Measurements from ENCODE around the gene PDCD6IP.

PDCD6IP gene

GRCh38 chr3:33898901-33899300 is 100.5 kb downstream of the PDCD6IP start:
- DNase-seq: no peak

GRCh38 chr3:33900440-33900808 is 102.0 kb downstream of the PDCD6IP start:
- DNase-seq: no peak

GRCh38 chr3:33900809-33901505 is 102.5 kb downstream of the PDCD6IP start:
- no peak for DNase-seq

DNA sequence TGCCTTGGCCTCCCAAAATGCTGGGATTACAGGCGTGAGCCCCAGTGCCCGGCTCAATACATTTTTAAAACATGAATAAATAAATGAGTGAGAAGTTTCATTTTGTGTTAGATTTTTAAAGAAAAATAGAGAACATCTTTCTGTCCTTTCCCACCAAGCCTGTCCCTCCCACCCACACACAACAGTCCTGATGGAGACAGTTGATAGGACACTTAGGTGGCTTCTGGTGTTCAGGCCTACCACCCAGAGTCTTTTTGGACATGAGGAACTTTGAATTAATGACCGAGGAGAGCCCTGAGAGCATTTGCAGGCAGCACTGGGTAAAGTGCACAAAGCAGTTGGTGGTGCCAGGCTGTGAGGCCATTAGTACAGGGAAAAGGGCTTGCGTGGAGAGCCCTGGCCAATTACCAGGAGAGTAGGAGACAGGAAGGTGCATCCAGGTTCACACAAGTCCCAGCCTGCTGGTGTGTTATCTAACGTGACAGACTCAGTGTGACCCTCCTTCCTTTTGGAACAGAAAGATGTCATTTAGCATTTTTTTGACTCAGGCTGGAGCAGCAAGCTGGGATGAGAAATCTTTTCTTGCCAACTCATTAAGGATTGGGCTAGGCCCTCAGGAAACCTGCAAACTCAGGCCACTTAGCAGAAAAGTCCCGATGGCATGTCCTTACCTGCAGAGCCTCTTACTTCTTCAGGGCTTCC is 103.6 kb downstream of the PDCD6IP start:
- no peak for DNase-seq

DNA sequence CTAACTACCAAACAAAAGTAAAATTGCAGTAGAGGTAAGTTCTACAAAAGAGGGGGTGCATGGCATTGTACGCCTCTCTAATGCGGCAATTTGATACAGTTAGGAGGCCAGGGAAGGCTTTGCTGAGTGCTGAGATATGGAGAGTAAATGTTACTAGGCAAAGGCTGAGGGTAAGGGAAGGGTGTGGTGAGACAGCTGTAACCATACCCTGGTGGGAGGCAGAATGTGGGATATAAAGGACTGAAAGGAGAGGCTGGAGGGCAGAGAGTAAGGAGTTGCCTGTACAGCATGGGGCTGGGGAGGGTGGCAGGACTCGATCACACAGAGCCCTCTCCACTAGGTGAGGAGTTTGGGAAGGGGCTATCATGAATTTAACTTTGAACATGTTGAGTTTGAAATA is 106.3 kb downstream of the PDCD6IP start:
- no peak for DNase-seq

DNA sequence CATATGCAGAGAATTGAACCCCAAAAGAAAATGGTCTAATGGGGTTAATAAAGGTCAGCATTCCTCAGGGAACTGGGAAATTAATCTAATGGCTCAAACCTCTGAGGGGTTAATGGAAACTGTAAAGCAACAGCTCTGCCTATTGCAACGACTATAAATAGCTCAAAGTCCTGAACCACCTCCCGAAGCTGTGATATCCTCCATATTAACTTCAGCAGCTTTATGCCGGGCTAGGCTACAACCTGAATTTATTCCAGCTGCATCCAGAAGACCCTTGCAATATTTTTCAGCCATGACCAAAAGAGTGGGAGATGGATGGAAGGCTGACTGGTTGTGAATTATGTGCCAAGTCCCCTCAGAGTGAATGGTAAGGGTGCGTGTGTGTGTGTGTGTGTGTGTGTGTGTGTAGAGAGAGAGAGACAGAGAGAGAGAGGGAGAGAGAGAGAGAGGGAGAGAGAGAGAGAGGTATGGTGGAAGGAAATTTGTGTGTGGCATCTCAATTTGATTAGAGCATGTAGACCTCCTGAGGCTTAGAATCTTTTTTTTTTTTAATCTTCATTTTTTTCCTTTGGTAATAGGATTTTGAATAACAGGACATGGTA is 109.9 kb downstream of the PDCD6IP start:
- DNase-seq: no peak

DNA sequence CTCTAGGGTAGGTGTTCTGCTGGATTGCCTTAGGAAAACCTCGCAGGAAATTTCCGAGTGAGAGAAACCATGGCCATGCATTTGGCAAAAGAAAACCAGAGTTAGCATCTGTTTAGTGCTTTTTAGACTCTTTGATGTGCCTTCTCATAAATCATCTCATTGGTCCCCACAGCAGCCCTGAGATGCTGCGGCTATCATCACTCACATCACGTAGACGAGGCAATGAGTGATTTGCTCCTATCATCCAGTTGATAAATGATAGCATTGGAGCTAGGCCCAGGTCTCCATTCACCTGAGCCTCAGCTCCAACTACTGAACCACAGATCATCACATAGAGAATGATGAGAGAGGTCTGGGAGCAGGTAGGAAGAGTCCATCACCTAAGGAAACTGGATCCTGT is 111.1 kb downstream of the PDCD6IP start:
- no peak for DNase-seq

DNA sequence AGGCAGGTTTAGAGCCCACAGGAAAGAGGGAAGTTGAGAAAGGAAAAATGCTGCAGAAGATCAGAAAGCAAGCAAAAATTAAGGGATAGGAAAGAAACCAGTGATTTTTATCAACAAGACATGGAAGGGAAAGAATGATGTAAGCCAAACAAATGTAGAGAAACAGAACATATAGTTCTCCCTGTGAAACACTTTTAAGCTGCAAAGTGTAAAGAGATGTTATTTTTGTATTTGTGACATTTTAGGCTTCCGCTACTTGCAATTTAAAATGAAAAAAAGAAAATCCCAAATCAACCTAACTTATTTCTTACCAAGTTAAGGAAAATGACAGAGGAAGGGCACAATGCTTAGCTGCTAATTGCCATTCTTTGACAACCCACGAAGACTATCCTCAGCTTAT is 111.6 kb downstream of the PDCD6IP start:
- no peak for DNase-seq

DNA sequence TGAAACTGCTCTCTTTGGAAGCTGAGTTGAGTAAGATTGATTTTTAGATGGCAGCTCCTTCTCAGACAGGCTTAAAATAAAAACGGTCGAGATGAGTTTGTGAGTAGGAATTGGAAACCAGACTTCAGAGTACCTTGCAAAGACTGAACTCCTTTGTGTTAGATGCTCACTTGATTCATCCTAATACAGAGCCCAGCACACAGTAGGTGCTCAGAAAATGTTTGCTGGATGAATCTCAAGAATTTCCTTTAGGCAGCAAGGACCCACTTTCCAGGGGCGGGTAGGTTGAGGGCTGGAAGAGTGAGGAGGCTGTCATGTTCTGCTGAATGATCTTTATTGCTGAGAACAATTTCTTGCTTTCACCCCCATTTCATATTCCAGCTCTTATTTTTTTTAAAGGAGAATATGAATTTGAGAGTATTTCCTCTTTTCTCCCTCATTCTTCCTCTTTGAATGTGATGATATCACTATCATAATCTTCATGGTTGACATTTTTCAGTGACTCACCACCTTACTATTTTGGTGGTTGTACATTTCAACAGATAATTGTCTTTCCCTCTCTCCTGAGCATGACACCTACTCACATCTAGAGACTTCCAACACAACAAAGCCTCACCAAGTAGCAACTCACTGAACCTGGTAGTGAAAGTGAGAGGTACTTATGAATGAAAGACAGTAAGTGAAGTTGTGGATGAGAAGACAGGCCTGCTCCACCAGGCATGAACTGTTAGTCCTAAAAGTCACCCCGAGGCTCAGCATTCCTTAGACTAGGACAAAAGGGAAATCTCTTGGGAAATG is 113.3 kb downstream of the PDCD6IP start:
- DNase-seq: no peak

- no peak for DNase-seq
Observed at GRCh38 chr3:33914212-33914611, 115.8 kb downstream of the PDCD6IP start.

- no peak for DNase-seq
Observed at GRCh38 chr3:33914731-33915379, 116.4 kb downstream of the PDCD6IP start.

- no peak for DNase-seq
Observed at GRCh38 chr3:33915796-33916546, 117.5 kb downstream of the PDCD6IP start.

DNA sequence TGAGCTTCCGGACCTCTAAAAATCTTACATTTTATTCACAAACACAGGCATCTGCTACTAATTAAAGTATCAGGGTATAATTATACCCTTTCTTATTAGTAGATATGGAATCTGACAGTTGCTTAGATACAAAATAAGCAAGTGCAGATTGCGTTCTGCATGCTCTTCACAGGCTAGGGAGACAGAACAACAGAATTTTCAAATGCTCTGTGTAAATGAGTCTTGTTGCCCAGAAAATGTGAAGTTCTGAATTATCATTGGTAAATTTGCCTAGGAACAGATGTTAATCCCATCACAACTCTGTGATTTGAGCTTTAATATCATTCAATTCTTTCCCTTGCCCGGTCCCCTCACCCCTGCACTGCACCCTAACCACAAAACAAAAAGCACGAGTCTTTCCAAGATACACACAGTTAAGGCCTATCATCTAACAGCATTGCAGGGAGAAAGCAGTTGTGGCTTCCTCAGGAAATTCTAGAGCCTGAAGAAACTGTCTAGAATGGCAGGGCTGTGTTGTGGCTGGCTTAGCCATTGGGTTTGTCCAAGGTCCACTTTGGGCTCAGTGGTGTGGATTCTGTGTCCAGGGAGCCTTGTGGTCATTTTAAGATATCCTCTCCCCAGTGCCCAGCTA is 119.8 kb downstream of the PDCD6IP start:
- no peak for DNase-seq
